GM18909 (cell line): ENCODE data around the gene NCOA3.

Experiments used
- ATAC-seq: cut with Tn5 transposase; IDR thresholded peaks from one replicate; pipeline ENCODE4 v1.9.1; 2021; ENCODE audit warnings: mild to moderate bottlenecking; ENCODE audit not compliant: unreplicated experiment, poor library complexity

Gene NCOA3

DNA sequence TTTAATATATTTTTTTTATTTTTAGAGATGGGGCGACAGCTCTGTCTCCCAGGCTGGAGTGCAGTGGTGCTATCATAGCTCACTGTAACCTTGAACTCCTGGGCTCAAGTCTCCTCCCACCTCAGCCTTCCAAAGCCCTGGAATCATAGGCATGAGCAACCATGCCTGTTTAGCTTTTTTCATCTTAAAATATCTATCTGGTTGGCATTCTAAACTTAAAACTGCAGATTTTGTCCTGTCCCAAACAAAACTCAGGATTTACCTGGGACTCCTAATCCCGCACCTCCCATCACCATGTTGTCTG is 158.9 kb downstream of the NCOA3 start:
- ATAC-seq = no peak

DNA sequence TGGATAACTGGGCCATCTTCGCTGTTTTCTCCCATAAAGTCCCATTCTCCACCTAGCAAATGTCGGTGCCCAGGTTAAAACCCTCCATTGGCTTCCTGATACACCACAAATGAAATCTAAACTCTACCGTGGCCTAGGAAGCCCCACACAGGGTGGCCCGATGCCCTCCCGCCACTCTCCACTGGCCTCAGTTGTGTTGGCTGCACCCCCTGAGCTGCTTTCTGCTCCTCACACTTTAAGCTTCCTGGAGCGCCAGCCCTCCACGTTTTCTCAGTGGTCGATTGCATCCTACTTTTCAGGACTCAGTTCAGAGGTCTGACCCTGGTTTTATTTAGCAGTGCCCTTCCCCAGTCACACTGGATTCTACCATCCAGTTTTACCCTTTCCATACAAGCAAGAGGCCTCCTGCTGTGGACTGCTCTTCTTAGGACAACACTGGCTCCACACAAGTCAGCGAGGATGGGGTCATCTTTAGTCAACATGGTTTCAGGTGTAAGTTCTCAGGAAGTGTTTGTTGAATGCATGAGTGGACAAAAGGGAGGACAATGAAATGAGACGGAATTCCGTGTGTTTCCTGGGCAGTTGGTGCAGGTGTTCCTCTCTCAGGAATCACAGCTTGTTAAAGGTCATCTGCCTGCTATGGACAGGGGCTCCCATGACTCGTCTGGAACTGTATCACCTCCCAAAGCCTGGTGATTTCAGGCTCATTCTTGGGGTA is 159.5 kb downstream of the NCOA3 start:
- ATAC-seq = no peak

DNA sequence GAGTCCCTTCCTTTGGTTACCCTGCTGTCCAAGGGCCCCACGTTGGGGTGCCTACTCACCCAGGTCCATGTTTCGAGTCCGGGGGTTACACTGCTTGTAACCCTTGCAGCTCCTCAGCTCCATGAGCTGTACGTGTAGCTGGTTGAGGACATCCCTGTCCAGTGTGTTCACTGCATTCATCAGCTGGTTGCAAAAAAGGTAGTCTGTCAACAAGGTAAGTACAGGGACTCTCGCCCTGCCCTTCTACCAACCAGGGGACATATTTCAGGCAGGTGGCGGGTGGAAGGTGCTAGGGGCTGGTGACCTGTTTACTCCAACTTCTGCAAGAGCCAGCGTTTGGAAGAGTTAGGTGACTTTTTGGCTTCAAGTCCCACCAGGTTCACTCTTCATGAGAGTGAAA is 160.0 kb downstream of the NCOA3 start:
- no peak for ATAC-seq

DNA sequence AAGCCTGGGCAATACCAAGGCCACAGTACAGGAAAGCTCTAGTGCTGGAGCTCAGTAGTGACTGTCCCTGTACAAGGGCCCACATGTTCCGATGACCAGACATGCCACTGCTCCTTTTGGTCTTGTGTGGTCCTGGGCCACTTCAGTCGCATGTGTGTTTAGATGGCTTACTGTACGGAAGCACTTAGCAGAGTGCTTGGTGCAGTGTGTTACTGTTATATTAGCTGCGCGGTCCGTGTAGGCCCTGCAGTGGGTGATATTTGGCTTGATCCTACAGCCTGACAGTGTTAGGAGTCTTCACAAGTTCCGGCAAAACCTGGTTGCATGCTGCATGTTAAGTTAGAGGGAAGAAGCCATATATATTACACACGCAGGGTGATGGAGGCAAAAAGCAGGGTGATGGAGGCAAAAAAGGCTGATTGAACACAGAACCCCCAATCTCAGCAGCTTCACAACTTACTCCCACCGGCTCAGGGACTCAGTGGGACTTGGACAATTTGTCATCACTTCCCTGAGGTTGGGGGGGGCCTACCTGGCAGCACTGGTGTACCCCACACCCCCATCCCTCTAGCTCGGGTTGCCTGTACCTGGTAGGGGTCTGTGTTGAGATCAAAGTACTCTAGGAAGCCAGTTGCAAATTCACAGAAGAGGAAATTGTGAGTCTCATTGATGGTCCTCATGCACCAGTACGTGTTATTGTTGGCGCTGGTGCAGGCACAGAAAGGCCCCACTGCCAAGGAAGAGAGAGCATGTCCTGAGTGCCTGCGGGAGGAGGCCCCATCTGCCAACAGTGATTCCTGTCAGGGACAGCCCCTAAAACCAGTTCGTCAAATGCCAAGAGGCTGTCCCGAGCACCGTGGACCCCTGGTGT is 161.0 kb downstream of the NCOA3 start:
- ATAC-seq = no peak

DNA sequence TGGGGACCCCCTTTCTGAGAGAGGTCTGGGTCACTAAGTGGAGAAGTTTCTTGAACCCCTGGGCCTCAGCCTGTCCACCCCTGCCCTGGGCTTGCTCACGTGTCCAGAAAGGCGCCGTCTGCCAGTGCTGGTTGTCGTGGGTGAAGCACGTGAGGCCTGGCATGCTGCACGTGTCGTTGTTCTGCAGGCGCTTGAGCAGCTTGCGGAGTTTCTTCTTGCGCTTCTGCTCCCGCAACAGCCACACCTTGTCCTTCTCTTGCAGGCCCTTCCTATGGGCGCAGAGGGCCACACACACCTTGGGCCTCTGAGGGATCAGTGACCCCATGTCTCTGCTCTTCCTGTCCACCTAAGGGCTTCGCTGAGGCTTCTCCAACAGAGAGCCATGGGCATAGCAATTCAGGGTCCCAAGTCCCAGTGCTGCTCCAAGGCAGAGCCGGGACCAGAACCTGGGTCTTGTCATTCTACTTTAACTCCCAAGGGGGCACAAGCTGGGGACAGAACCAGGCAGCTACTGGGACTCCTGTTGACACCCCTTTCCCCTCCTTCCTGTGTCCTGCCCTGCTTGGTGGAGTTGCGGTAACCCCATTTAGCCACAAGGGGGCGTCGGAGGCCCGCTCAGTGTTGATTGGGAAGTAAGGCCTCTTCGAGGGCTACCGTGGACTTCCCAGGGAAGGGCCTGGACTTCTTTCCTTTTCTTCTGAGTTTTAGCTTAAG is 161.8 kb downstream of the NCOA3 start:
- ATAC-seq = no peak

DNA sequence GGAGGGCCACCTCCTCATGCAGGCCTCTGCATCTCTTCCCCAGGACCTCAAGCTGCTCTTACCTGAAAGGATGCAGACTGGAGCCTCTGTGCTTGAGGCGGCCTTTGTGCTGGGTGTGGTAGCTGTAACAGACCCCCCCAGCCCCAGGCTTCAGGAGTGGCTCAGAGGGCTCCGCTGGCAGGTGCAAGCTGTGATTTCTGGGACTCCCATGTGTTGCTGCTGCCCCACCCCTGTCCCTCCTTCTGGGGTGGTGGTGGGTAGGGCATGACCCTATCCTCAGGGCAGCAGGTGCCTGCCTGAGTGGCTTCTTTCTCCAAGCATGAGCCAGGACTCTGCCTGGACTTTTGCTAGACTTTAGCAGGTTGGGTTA is 162.4 kb downstream of the NCOA3 start:
- no peak for ATAC-seq

DNA sequence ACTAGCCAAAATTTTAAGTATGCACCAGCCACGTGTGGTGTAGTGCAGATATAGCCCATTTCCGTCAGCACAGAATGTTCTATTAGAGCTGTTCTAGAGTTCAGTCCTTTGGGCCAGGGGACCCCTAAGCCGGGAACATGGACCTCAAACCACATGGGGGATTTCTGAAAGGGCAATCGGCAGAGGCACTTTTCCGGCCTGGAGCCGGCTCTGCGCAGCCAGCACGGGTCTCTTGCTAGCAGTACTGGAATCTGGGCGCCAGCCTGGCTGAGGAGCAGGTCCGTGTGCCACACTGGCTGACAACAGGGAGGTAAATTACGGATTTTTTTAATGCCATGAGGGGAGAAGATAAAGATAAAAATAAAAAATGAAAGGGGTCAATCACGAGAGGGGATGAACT is 163.1 kb downstream of the NCOA3 start:
- ATAC-seq = no peak

DNA sequence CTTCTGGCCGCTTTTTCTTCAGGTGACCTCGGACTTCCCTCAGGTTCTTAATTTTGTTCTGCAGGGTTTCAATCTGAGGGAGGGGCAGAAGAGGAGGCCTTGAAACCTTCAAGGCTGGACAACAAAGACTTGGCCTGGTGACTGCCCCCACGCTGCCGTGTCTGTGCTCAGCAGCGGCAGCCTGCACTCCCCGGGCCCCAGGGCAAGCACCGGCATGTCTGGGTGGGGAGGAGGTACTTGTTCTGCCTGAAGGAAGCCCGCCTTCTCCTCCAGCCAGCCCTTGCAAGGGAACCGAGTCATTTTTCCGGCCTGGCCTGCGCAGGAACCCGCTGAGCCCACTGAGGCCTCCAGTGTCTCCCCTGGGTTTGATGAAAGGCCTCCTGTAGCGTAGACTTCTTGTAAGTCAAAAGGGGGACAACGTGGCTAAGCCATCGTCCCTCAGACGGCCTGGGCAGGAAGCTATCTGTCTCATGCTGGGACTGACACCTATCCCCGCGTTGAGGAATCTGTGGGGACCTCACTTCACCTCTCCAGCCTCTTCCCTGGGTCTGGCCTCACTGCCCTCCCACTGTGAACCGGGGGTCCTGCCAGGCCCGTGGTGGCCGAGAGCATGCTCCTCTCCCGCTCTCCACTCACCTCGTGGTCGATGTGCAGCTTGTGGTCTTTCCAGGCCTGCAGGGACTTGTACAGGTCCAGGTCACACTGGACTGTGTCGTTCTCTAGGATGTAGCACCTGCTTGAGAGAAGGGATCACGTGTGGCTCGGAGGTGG is 163.7 kb downstream of the NCOA3 start:
- no peak for ATAC-seq

DNA sequence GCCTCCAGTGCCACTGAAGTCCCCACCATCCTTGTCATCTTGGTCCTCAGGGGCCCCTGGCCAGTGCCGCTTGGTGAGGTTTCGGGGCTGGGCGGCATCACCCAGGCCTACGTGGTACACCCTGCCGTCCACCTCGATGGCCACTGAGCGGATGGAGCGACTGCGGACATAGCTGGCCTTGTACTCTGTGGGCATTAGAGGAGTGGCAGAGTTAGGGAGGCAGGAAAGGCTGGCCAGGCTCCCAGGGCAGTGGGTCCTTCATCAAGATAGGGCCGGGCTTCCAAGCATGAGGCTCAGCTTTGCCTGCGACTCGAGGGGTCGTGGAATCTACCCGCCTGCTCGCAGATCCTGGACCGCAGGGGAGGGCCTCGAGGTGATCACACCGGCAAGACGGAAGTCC is 164.6 kb downstream of the NCOA3 start:
- no peak for ATAC-seq

DNA sequence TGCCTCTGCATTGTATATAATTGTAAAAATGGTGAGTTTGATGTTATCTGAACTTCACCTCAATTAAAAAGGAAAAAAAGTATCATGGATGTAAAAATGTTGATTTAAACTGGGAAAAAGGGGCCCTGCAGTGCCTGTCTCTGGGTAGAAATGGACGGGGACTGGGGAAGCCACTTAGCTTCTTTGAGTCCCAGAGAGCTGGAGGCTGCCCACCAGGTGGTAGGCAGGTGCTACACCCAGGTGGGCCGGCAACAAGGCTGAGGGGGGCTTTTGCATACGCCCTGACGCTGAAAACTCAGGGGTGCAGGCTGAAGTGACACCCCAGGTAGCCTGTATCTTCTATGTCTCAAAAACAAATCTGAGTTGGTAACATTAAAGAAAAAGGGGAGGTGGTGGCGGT is 165.4 kb downstream of the NCOA3 start:
- ATAC-seq = no peak

DNA sequence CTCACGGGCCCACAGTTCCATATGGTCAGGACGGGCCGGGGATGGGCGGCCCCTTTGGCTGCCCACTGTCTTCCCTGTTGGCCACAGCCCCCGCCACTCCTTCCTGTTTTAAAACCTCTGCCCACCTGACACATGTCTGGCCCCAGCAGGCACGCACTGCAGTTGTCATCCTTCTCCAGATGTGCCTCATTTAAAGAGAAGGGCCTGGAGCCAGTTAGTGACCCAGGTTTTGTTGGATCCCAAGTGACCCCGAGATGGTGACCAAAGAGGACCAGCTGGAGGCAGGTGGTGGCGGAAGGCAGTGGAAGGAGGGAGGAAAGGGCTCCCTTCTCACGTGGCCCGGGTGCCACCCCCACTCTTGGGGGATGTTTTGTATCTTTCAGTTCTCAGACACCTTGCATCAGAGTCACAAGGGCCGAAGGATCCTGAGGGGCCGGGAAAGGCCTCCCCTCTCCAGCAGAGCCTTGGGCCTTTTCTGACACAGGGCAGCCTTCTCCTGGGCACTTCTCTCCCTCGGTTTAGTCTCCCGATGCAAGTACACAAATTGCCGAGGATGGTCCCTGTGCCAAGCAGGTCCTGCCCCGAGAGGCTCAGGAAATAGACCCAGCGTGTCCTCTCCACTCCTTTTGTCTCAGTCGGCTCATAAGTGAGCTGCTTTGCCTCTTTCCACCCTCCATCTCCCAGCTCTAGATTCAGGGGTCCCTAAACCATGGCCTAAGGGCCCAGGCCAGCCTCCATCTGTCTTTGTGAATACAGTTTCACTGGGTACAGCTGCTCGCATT is 166.0 kb downstream of the NCOA3 start:
- ATAC-seq = no peak

DNA sequence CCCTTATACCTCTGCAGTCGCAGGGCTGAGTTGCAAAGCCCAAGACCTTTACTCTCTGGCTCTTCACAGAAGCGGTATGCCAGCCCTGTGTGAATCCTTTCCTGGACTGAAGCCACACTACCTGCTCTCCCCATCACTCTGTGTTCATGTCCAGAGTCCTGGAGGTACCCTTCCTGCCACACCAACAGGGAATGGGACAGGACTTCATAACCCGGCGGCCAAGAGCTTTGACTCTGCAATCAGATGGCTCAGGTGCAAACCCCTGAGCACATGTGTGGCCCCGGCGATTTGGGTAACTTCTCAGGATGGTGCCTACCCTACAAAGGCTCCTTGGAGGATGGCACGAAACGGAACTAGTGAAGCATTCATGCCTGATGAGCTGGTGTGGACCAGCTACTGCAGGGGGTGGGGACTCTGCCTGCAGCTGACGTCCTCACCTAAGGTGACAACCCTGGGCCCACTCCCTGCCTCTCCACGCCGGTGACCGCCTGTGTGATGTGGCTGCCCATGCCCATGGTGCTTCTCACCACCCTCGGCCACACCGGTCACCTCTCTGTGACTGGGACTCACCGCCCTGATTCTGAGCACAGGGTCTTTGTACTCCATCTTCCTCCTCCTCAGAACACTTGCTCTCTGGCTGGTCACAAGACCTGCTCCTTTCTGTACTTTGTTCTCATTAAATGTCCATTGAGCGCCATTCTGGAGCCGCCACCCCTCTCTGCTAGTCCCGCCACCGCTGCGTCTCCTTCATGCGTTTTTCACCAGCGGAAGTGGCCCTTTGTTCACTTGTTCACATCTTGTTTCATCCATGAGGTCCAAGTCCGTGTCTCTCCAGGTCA is 166.8 kb downstream of the NCOA3 start:
- no peak for ATAC-seq

DNA sequence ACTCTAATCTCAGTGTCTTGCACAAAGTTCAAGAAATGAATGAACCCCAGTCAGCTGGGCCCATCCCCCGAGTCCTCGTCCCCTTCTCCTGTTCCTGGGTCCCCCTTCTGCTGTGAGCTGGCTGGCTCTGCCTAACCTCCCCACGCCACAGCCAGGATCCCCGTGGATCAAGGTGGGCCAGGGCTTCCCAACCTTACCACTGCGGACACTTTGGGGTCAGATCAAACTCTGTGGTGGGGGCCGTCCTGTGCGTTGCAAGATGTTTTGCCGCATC is 167.4 kb downstream of the NCOA3 start:
- ATAC-seq = no peak

DNA sequence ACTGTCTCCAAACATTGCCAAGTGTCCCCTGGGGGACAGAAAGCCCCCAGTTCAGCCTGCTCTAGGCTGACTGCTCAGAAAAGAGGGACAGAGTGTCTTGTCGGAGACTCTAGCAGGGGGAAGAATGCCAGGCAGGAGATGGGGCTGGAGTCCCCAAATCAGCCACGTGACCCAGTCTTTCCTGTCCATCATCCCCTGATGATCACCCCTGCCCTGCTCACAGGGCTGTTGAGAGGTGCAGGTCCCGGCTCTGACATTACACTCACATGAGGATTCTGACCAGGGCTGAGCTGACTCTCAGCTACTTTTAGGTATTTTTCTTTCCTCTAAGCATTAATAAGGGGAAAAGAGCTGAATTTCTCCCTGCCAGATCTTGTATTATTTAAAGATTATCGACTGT is 167.8 kb downstream of the NCOA3 start:
- no peak for ATAC-seq

DNA sequence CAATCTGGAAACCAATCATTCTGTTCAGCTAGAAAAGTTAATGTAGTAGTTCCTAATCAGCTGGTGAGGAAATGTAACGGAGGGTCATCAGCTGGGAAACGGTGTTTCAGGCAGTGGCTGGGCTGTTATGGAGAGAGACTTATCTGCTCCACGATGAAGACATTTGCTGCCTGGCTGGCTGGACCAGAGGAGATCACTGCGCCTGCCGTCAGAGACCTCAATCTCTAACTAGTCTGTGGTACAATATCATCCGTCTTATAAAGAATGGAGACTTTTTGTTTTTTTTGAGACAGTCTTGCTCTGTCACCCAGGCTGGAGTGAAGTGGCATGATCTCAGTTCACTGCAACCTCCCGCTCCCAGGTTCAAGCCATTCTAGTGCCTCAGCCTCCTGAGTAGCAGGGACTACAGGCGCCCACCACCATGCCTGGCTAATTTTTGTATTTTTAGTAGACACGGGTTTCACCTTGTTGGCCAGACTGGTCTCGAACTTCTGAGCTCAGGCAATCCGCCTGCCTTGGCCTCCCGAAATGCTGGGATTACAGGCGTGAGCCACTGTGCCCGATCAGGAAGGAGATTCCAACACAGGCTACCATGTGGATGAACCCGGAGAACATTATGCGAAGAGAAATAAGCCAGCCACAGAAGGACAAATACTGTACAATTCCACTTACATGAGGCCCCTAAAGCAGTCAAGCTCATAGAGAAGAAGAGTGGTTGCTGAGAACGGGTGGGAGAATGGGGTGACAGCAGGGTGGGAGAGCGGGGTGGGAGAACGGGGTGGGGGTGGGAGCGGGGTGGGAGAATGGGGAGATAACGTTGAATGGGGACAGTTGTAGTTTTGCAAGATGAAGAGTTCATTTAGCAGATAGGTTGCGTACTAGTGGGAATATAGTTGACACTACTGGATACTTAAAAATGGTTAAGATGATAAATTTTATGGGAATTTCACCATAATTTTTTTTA is 168.5 kb downstream of the NCOA3 start:
- ATAC-seq = no peak

DNA sequence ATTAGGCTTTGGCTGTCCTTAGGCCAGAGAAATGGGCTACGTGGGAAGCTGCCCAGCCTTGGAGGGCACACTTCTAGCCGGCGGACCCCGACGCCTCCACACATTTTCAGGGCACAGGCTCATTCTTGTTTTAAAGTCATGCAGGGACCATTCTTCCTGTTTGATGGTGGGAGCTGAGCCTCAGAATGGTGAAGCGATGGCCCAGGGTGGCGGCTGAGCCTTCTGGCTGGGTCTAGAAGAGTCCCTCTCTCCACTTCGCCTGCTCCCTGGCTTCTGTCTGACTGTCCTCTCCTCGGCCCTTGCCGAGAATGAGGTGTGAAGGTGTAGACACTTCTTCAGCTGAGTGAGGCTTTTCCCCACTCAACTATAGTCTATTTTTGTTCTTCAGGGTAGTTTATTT is 169.2 kb downstream of the NCOA3 start:
- ATAC-seq = no peak

DNA sequence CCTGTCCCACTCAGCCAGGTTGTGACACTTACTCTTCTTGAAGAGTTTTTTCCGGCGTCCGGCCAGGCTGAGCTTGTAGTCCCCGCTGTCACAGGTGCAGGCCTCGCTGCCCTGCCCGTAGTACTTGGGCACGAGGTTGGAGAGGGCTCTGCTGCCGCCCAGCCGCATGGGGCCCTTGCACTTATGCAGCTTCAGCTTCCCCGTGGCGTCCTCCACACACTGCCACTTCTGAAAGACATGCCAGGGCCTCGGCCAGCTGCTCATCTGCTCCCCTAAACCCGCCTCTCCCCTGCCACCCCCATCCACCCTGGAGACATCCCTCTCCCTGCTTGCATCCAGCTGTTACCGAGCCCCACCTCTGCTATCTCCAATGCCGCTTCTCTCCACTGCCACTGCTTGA is 170.5 kb downstream of the NCOA3 start:
- ATAC-seq = no peak
